Ovary (tissue), 9 donors: Measurements from ENCODE around the gene KLHL6. TPM values are rescaled to one million over a fixed set of nuclear protein-coding genes. Genes with fewer than 3 reads are reported as not detected.

ENCODE experiments used
- DNase-seq, 5 donors: peaks; one replicate each; pipeline ENCODE4 v3.0.0-alpha.2; 2019 to 2020
- H3K27ac ChIP-seq, 2 donors: fragments of 200-600 bp; one replicate each; pipeline versions ENCODE4 v1.5.1 to v1.8.0; 2019 to 2022
- H3K27me3 ChIP-seq: fragments of 200-600 bp; one replicate; pipeline ENCODE4 v1.8.0; 2022
- H3K36me3 ChIP-seq: fragments of 200-600 bp; sonication (generic); one replicate; pipeline ENCODE4 v1.5.1; 2019
- H3K4me1 ChIP-seq: one replicate; pipeline ENCODE4 v1.8.1; 2013; ENCODE audit warnings: mild to moderate bottlenecking, moderate library complexity; ENCODE audit not compliant: insufficient read depth
- H3K4me3 ChIP-seq: fragments of 200-600 bp; sonication (generic); one replicate; pipeline ENCODE4 v1.5.1; 2017
- H3K9me3 ChIP-seq, 2 donors: fragments of 200-600 bp in 1 of 2; sonication (generic) in 1 of 2; one replicate each; pipeline versions ENCODE4 v1.5.1 to v1.8.1; 2013 to 2019; ENCODE audit warnings: mild to moderate bottlenecking in 1 of 2, moderate library complexity in 1 of 2
- CTCF ChIP-seq, 3 donors: fragments of 450-650 bp in 2 of 3; fragments of 200-600 bp in 1 of 3; IDR thresholded peaks; one replicate each; pipeline versions ENCODE4 v1.5.1 to v1.8.0; 2016 to 2022; ENCODE audit warnings: antibody characterized with exemption in 3 of 3, mild to moderate bottlenecking in 1 of 3
- EP300 ChIP-seq: sonication (generic); formaldehyde crosslinking; IDR thresholded peaks from one replicate; pipeline ENCODE4 v1.6.1; 2017; ENCODE audit warnings: antibody characterized with exemption
- POLR2A ChIP-seq: fragments of 450-650 bp; IDR thresholded peaks from one replicate; pipeline ENCODE4 v1.6.1; 2017; ENCODE audit warnings: antibody characterized with exemption, mild to moderate bottlenecking, moderate library complexity
- WGBS, 3 donors: extraction: QIAGEN DNeasy Blood & Tissue Kit in 1 of 3; methylation state at CpG; one replicate each; pipeline versions ENCODE4 v1.1.5 to v1.1.7; 2013 to 2017; 5-methylcytosine and 5-hydroxymethylcytosine counted together
- intact Hi-C, 4 donors: fragments of 100-400 bp; cut with DNase I; formaldehyde crosslinking; loops; one replicate each; pipeline versions ENCODE4 v1.11.0 to v1.15.1; 2022 to 2023
- polyA plus RNA-seq, 2 donors: library from polyadenylated mRNA; stranded (reverse); fragments of 200-250 nt in 1 of 2; fragments of 350-450 nt in 1 of 2; fragmentation: Illumina TruSeq in 1 of 2; extraction: RNeasy Lipid Tissue Mini Kit (QIAGEN cat#74804) in 1 of 2; gene quantifications; one replicate each; pipeline ENCODE4 v1.2.3, GENCODE V29; 2013 to 2014
- total RNA-seq, 7 donors: library from RNA; depleted of rRNA in 2 of 7; stranded (reverse); fragments of >200 nt in 2 of 7; fragmentation: NEBNext Ultra II Directional in 3 of 7; extraction: Animal tissue kit (Norgen Biotek cat#: 25700) in 3 of 7; gene quantifications; one replicate each; pipeline versions ENCODE4 v1.1.0 to v1.2.4, GENCODE V29; 2016 to 2023
- donor health status: DM: no; HTN: no; CAD: no; lungs with moderate emphysema.
- donor health status: DM: no; HTN: no; CAD: no.
- donor health status: Bipolar disorder and iron deficiency.
- donor health status: DM: yes; HTN: yes; CAD: no.
- donor health status: DM: no; HTN: no; CAD: no.
- donor health status: DM: yes; HTN: yes; CAD: no.

Gene KLHL6
- total and polyA plus RNA-seq, 9 donors = 0.21 to 3.9 (median 0.92) TPM

- 35 to 56% (median 55%) methylated on average over 6 of the region's 6 CpGs for WGBS, 3 donors
- Histone ChIP-seq H3K36me3 (no peaks in the 10 kb centered on the region), H3K4me1 (no peaks in the 10 kb centered on the region), H3K4me3 (no peak overlapping the region), H3K27ac (no peak overlapping the region), H3K9me3 (no peaks in the 10 kb centered on the region), H3K27me3 (no peaks in the 10 kb centered on the region)
- TF ChIP-seq POLR2A = no peak
- intact Hi-C loops = loop anchor here in 1 of 4 donors (10.0 kb wide), 1 partner anchor 117 kb away; no protein-coding TSS in a partner anchor
- DNase-seq = no peak
These were observed 36.5 kb upstream of the KLHL6 start for GRCh38 chr3:183591881-183592521.

GRCh38 chr3:183590442-183590841 is 34.9 kb upstream of the KLHL6 start:
- no peak for DNase-seq
- intact Hi-C loops = loop anchor here in 1 of 4 donors (10.0 kb wide), 1 partner anchor 116 kb away; no protein-coding TSS in a partner anchor
- Histone ChIP-seq H3K36me3 (no peaks in the 10 kb centered on the region), H3K27me3 (no peaks in the 10 kb centered on the region), H3K4me1 (peaks cover 2% of the 10 kb centered on the region), H3K9me3 (no peaks in the 10 kb centered on the region), H3K4me3 (no peak overlapping the region), H3K27ac (no peak overlapping the region)
- WGBS, 3 donors = 96 to 99% (median 97%) methylated on average over 6 of the region's 6 CpGs
- TF ChIP-seq CTCF (IDR thresholded peaks at IDR 0.05) = no peak
- no peak for TF ChIP-seq EP300

- TF ChIP-seq EP300 = no peak
- no peak for TF ChIP-seq POLR2A
- no peak for TF ChIP-seq CTCF (IDR thresholded peaks at IDR 0.05)
- peaks cover 23% of the 10 kb centered on the region for H3K4me1 ChIP-seq
- no peaks in the 10 kb centered on the region for H3K36me3 ChIP-seq
- H3K27me3 ChIP-seq = no peaks in the 10 kb centered on the region
- H3K4me3 ChIP-seq = no peak overlapping the region
- intact Hi-C loops = no loop called here
- H3K9me3 ChIP-seq = no peaks in the 10 kb centered on the region
- 85 to 91% (median 87%) methylated on average over 2 of the region's 2 CpGs for WGBS, 3 donors
- DNase-seq = no peak
- H3K27ac ChIP-seq = no peak overlapping the region
These were observed 31.8 kb upstream of the KLHL6 start for GRCh38 chr3:183587336-183587735.

- Histone ChIP-seq H3K27ac (no peak overlapping the region), H3K4me3 (no peak overlapping the region), H3K36me3 (no peaks in the 10 kb centered on the region), H3K27me3 (no peaks in the 10 kb centered on the region), H3K4me1 (peaks cover 26% of the 10 kb centered on the region), H3K9me3 (no peaks in the 10 kb centered on the region)
- TF ChIP-seq POLR2A = no peak
- no peak for TF ChIP-seq CTCF (IDR thresholded peaks at IDR 0.05)
- TF ChIP-seq EP300 = no peak
- 78 to 83% (median 82%) methylated on average over 5 of the region's 5 CpGs for WGBS, 3 donors
- DNase-seq = no peak
- intact Hi-C loops = no loop called here
These were observed 31.0 kb upstream of the KLHL6 start for GRCh38 chr3:183586477-183586876.

- intact Hi-C loops = no loop called here
- no peaks in the 10 kb centered on the region for H3K36me3 ChIP-seq
- DNase-seq = no peak
- peaks cover 38% of the 10 kb centered on the region for H3K4me1 ChIP-seq
- H3K27me3 ChIP-seq = no peaks in the 10 kb centered on the region
- H3K27ac ChIP-seq = peak overlapping the region in 1 of 2 donors; percentile 58
- TF ChIP-seq POLR2A (no peak), EP300 (no peak), CTCF (IDR thresholded peaks at IDR 0.05) (no peak)
- no peaks in the 10 kb centered on the region for H3K9me3 ChIP-seq
- 6 to 10% (median 8%) methylated on average over 3 of the region's 3 CpGs for WGBS, 3 donors
- H3K4me3 ChIP-seq = no peak overlapping the region
These were observed 29.4 kb upstream of the KLHL6 start for GRCh38 chr3:183584914-183585280.
